GM18511 (cell line): ENCODE data around the gene ODF4.
"Not testable (repeated sequence)": the region's sequence is repeated elsewhere in the genome, so short reads cannot be mapped to it uniquely, and the experiment has no call there.

Experiments used
- ATAC-seq: cut with Tn5 transposase; IDR thresholded peaks from one replicate; pipeline ENCODE4 v1.9.1; 2021; ENCODE audit warnings: mild to moderate bottlenecking, moderate library complexity; ENCODE audit not compliant: unreplicated experiment

The ODF4 gene

GRCh38 chr17:8392674-8393469 lies 53.2 kb downstream of the ODF4 start:
- no peak for ATAC-seq

GRCh38 chr17:8393470-8394231 lies 54.0 kb downstream of the ODF4 start:
- ATAC-seq: no peak

GRCh38 chr17:8394497-8394896 lies 54.9 kb downstream of the ODF4 start:
- not testable (repeated sequence) for ATAC-seq
